IMR-90 (cell line): ENCODE results near the gene CAB39.

ENCODE experiments used
- BHLHE40 ChIP-seq: fragments of 150-350 bp; IDR thresholded peaks from 2 replicates; pipeline ENCODE4 v1.6.1; 2016; ENCODE audit warnings: mild to moderate bottlenecking, low read depth, low read length
- FOS ChIP-seq: fragments of 150-350 bp; IDR thresholded peaks from 2 replicates; pipeline ENCODE4 v1.6.1; 2016; ENCODE audit warnings: low read depth, low read length
- MXI1 ChIP-seq: IDR thresholded peaks from 2 replicates; pipeline ENCODE4 v1.6.1; 2012; ENCODE audit warnings: low read depth, mild to moderate bottlenecking, low read length, moderate library complexity, borderline replicate concordance
- NFE2L2 ChIP-seq: fragments of 150-350 bp; IDR thresholded peaks from 2 replicates; pipeline ENCODE4 v1.6.1; 2016; ENCODE audit warnings: low read depth, mild to moderate bottlenecking, low read length
- POLR2A ChIP-seq: IDR thresholded peaks from 2 replicates; pipeline ENCODE4 v1.6.1; 2012; ENCODE audit warnings: mild to moderate bottlenecking, low read depth, low read length
- RAD21 ChIP-seq: IDR thresholded peaks from 2 replicates; pipeline ENCODE4 v1.6.1; 2012; ENCODE audit warnings: low read length, improper control_type of control experiment
- RCOR1 ChIP-seq: IDR thresholded peaks from 2 replicates; pipeline ENCODE4 v1.6.1; 2012; ENCODE audit warnings: mild to moderate bottlenecking, low read length, improper control_type of control experiment; ENCODE audit not compliant: insufficient replicate concordance
- RFX5 ChIP-seq: IDR thresholded peaks from 2 replicates; pipeline ENCODE4 v1.8.0; 2012; ENCODE audit warnings: low read depth, mild to moderate bottlenecking, low read length, moderate library complexity
- TF ChIP-seq, protein P1 (sequence below): conservative IDR thresholded peaks from 2 replicates; pipeline ENCODE4 v1.5.1; 2012; ENCODE audit warnings: mild to moderate bottlenecking, low read depth, low read length, improper control_type of control experiment
- TF ChIP-seq, protein P2 (sequence below): fragments of 150-350 bp; IDR thresholded peaks from 2 replicates; pipeline ENCODE4 v1.6.1; 2017; ENCODE audit warnings: mild to moderate bottlenecking, antibody characterized with exemption, low read length, low read depth

DNA sequence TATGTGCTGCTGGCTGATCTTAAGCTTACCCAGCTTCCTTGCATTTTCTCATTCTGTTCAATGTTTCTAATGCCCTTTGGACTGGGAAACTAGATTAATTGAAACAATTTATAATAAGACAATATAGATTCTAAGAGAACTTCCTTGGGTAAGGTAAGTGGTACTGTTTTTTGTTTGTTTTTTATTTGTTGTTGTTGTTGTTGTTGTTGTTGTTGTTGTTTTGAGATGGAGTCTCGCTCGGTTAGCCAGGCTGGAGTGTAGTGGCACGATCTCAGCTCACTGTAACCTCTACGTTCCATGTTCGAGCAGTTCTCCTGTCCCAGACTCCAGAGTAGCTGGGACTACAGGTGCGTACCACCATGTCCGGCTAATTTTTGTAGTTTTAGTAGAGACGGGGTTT lies 49.1 kb downstream of the CAB39 start:
- TF ChIP-seq, protein P1, sequence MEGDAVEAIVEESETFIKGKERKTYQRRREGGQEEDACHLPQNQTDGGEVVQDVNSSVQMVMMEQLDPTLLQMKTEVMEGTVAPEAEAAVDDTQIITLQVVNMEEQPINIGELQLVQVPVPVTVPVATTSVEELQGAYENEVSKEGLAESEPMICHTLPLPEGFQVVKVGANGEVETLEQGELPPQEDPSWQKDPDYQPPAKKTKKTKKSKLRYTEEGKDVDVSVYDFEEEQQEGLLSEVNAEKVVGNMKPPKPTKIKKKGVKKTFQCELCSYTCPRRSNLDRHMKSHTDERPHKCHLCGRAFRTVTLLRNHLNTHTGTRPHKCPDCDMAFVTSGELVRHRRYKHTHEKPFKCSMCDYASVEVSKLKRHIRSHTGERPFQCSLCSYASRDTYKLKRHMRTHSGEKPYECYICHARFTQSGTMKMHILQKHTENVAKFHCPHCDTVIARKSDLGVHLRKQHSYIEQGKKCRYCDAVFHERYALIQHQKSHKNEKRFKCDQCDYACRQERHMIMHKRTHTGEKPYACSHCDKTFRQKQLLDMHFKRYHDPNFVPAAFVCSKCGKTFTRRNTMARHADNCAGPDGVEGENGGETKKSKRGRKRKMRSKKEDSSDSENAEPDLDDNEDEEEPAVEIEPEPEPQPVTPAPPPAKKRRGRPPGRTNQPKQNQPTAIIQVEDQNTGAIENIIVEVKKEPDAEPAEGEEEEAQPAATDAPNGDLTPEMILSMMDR = no peak
- TF ChIP-seq BHLHE40 (no peak), POLR2A (no peak), FOS (no peak), RAD21 (no peak), RFX5 (no peak), NFE2L2 (no peak), MXI1 (no peak), RCOR1 (no peak)
- TF ChIP-seq, protein P2, sequence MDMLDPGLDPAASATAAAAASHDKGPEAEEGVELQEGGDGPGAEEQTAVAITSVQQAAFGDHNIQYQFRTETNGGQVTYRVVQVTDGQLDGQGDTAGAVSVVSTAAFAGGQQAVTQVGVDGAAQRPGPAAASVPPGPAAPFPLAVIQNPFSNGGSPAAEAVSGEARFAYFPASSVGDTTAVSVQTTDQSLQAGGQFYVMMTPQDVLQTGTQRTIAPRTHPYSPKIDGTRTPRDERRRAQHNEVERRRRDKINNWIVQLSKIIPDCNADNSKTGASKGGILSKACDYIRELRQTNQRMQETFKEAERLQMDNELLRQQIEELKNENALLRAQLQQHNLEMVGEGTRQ = no peak
